Measurements from ENCODE around the gene AIMP1. TPM values are rescaled to one million over a fixed set of nuclear protein-coding genes. Genes with fewer than 3 reads are reported as not detected.
A peak's percentile ranks its signal among the peaks of the same experiment; 100 is the strongest.
"Not testable (repeated sequence)": the region's sequence is repeated elsewhere in the genome, so short reads cannot be mapped to it uniquely, and the experiment has no call there.

AIMP1 gene
- total RNA-seq, 1 donor from 2014 or later = 46.8 TPM

DNA sequence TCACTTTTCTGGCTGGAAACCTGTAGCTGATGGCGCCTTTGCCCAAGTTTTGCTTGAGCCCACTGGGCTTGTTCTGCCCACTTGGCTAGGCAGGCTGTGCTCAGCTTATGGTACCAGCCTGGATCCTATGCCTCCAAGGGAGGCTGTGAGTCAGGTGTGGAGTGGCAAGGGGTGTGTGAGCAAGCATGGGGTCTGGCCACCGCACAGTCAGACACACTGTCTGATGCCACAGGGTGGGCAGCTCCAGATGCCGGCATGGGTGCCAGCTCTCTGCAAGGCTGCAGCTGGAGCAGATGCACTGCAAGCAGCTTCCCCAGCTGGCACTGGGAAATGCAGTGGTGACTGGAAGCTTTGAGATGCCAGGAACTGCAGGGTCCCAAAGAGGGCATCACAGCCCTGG, 68.5 kb downstream of the AIMP1 start:
- H4K20me1 ChIP-seq (ENCODE audit: insufficient read depth, low read length) = no peaks in the 10 kb centered on the region
- H3K4me2 ChIP-seq (ENCODE audit: low read length) = no peak overlapping the region
- Mint-ChIP-seq H3K4me3 (ENCODE audit: unreplicated experiment) (no peak overlapping the region), H3K4me1 (ENCODE audit: low read depth, unreplicated experiment) (no peaks in the 10 kb centered on the region), H3K27ac (ENCODE audit: unreplicated experiment) (no peak overlapping the region), H3K9me3 (ENCODE audit: unreplicated experiment) (peaks cover 5% of the 10 kb centered on the region), H3K36me3 (ENCODE audit: low read depth, unreplicated experiment) (no peaks in the 10 kb centered on the region), H3K27me3 (ENCODE audit: low read depth, unreplicated experiment) (no peaks in the 10 kb centered on the region)
- no peaks in the 10 kb centered on the region for H3K27me3 ChIP-seq (ENCODE audit: insufficient read depth, low read length)
- TF ChIP-seq EZH2 (IDR thresholded peaks at IDR 0.05; ENCODE audit: insufficient read depth, low read length) = no peak
- TF ChIP-seq, protein P1, sequence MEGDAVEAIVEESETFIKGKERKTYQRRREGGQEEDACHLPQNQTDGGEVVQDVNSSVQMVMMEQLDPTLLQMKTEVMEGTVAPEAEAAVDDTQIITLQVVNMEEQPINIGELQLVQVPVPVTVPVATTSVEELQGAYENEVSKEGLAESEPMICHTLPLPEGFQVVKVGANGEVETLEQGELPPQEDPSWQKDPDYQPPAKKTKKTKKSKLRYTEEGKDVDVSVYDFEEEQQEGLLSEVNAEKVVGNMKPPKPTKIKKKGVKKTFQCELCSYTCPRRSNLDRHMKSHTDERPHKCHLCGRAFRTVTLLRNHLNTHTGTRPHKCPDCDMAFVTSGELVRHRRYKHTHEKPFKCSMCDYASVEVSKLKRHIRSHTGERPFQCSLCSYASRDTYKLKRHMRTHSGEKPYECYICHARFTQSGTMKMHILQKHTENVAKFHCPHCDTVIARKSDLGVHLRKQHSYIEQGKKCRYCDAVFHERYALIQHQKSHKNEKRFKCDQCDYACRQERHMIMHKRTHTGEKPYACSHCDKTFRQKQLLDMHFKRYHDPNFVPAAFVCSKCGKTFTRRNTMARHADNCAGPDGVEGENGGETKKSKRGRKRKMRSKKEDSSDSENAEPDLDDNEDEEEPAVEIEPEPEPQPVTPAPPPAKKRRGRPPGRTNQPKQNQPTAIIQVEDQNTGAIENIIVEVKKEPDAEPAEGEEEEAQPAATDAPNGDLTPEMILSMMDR (IDR thresholded peaks at IDR 0.05; ENCODE audit: insufficient read depth, low read depth, low read length) = no peak
- no peak for DNase-seq (ENCODE audit: low read depth)
- no peaks in the 10 kb centered on the region for H3K79me2 ChIP-seq (ENCODE audit: insufficient read depth, low read length)
- no peak overlapping the region for H2AFZ ChIP-seq (ENCODE audit: low read depth, low read length)
- H3K9me3 ChIP-seq (ENCODE audit: insufficient read depth, low read depth, low read length) = peaks cover 7% of the 10 kb centered on the region
- no peak overlapping the region for H3K27ac ChIP-seq (ENCODE audit: low read depth, low read length)
- no peaks in the 10 kb centered on the region for H3K4me1 ChIP-seq (ENCODE audit: insufficient read depth, low read length)
- H3K4me3 ChIP-seq (ENCODE audit: insufficient read depth, low read depth, low read length) = no peak overlapping the region
- H3K36me3 ChIP-seq (ENCODE audit: insufficient read depth, low read length) = no peaks in the 10 kb centered on the region
- H3K9ac ChIP-seq (ENCODE audit: low read length) = no peak overlapping the region
- FAIRE-seq = no peak

DNA sequence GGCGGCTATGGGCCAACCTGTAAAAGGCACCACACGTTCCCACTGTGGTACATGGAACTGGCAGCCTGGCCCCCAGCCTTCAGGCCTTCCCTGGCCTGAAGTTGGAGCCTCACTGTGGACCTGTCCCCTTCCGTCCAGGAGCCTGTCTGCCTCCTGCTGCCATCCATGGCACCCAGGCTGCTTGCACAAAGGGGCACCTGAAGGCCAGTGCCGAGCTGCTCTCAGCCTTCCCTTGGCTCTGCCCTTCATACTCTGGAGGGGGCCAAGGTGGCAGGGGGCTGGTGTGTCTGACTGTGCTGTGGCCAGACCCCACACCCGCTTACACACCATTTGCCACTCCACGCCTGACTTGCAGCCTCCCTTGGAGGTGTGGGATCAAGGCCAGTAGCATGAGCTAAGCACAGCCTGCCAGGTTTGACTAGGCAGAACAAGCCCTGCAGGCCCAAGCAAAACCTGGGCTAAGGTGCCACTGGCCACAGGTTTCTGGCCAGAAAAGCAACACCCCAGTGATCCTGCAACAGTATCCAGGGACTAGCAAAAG, 69.6 kb downstream of the AIMP1 start:
- H3K27ac Mint-ChIP-seq (ENCODE audit: unreplicated experiment) = no peak overlapping the region
- no peaks in the 10 kb centered on the region for H3K27me3 Mint-ChIP-seq (ENCODE audit: low read depth, unreplicated experiment)
- Histone ChIP-seq H3K79me2 (ENCODE audit: insufficient read depth, low read length) (no peaks in the 10 kb centered on the region), H3K27me3 (ENCODE audit: insufficient read depth, low read length) (no peaks in the 10 kb centered on the region), H4K20me1 (ENCODE audit: insufficient read depth, low read length) (no peaks in the 10 kb centered on the region), H3K4me2 (ENCODE audit: low read length) (no peak overlapping the region), H3K36me3 (ENCODE audit: insufficient read depth, low read length) (no peaks in the 10 kb centered on the region), H3K9ac (ENCODE audit: low read length) (no peak overlapping the region), H3K27ac (ENCODE audit: low read depth, low read length) (no peak overlapping the region), H3K9me3 (ENCODE audit: insufficient read depth, low read depth, low read length) (peaks cover 7% of the 10 kb centered on the region), H3K4me1 (ENCODE audit: insufficient read depth, low read length) (no peaks in the 10 kb centered on the region), H2AFZ (ENCODE audit: low read depth, low read length) (no peak overlapping the region), H3K4me3 (ENCODE audit: insufficient read depth, low read depth, low read length) (no peak overlapping the region)
- no peaks in the 10 kb centered on the region for H3K36me3 Mint-ChIP-seq (ENCODE audit: low read depth, unreplicated experiment)
- DNase-seq (ENCODE audit: low read depth) (no peak), FAIRE-seq (no peak)
- TF ChIP-seq, protein P1 (IDR thresholded peaks at IDR 0.05; ENCODE audit: insufficient read depth, low read depth, low read length) = no peak
- H3K9me3 Mint-ChIP-seq (ENCODE audit: unreplicated experiment) = peaks cover 5% of the 10 kb centered on the region
- no peak overlapping the region for H3K4me3 Mint-ChIP-seq (ENCODE audit: unreplicated experiment)
- no peaks in the 10 kb centered on the region for H3K4me1 Mint-ChIP-seq (ENCODE audit: low read depth, unreplicated experiment)

DNA sequence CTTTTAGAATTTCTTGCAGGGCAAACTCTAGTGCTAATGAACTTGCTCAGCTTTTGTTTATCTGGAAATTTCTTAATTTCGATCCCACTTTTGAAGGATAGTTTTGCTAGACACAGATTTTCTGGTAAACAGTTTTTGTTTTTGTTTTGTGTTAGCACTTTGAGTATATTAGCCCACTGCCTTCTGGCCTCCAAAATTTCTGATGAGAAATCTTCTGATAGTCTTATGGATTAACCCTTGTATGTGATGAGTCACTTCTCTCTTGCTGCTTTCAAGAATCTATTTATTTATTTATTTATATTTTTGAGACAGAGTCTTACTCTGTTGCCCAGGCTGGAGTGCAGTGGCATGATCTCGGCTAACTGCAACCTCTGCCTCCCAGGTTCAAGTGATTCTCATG, 79.2 kb downstream of the AIMP1 start:
- Mint-ChIP-seq H3K27me3 (ENCODE audit: low read depth, unreplicated experiment) (no peaks in the 10 kb centered on the region), H3K4me1 (ENCODE audit: low read depth, unreplicated experiment) (no peaks in the 10 kb centered on the region), H3K27ac (ENCODE audit: unreplicated experiment) (no peak overlapping the region), H3K36me3 (ENCODE audit: low read depth, unreplicated experiment) (no peaks in the 10 kb centered on the region), H3K9me3 (ENCODE audit: unreplicated experiment) (peaks cover 13% of the 10 kb centered on the region), H3K4me3 (ENCODE audit: unreplicated experiment) (no peak overlapping the region)
- Histone ChIP-seq H3K79me2 (ENCODE audit: insufficient read depth, low read length) (no peaks in the 10 kb centered on the region), H3K9ac (ENCODE audit: low read length) (no peak overlapping the region), H4K20me1 (ENCODE audit: insufficient read depth, low read length) (no peaks in the 10 kb centered on the region), H3K27ac (ENCODE audit: low read depth, low read length) (no peak overlapping the region), H3K27me3 (ENCODE audit: insufficient read depth, low read length) (no peaks in the 10 kb centered on the region), H3K4me3 (ENCODE audit: insufficient read depth, low read depth, low read length) (no peak overlapping the region), H3K36me3 (ENCODE audit: insufficient read depth, low read length) (no peaks in the 10 kb centered on the region), H3K4me1 (ENCODE audit: insufficient read depth, low read length) (no peaks in the 10 kb centered on the region), H3K4me2 (ENCODE audit: low read length) (no peak overlapping the region), H2AFZ (ENCODE audit: low read depth, low read length) (no peak overlapping the region), H3K9me3 (ENCODE audit: insufficient read depth, low read depth, low read length) (no peaks in the 10 kb centered on the region)
- DNase-seq (ENCODE audit: low read depth) = no peak
- FAIRE-seq = no peak
- no peak for TF ChIP-seq EZH2 (IDR thresholded peaks at IDR 0.05; ENCODE audit: insufficient read depth, low read length)
- TF ChIP-seq, protein P1 (IDR thresholded peaks at IDR 0.05; ENCODE audit: insufficient read depth, low read depth, low read length) = no peak

DNA sequence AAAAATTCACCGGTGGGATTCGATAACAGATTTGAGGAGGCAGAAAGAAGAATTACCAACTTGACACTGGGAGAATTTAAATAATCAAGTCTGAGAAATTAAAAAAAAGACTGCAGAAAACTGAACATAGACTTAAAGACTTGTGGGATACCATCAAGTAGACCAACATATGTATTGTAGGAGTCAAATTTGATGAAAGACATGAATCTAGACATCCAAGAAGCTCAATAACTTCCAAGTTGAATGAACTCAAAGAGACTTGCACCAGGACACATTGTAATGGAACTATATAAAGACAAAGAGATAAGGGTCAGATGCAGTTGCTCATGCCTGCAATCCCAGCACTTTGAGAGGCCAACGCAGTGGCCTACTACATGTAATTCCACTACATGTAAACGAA, 82.5 kb downstream of the AIMP1 start:
- H3K4me1 Mint-ChIP-seq (ENCODE audit: low read depth, unreplicated experiment); H3K4me1 ChIP-seq (ENCODE audit: insufficient read depth, low read length); H2AFZ ChIP-seq (ENCODE audit: low read depth, low read length); H3K27ac ChIP-seq (ENCODE audit: low read depth, low read length); H3K4me3 Mint-ChIP-seq (ENCODE audit: unreplicated experiment); H3K4me3 ChIP-seq (ENCODE audit: insufficient read depth, low read depth, low read length); H4K20me1 ChIP-seq (ENCODE audit: insufficient read depth, low read length); H3K27me3 ChIP-seq (ENCODE audit: insufficient read depth, low read length); H3K36me3 ChIP-seq (ENCODE audit: insufficient read depth, low read length); H3K36me3 Mint-ChIP-seq (ENCODE audit: low read depth, unreplicated experiment); H3K9me3 Mint-ChIP-seq (ENCODE audit: unreplicated experiment); H3K79me2 ChIP-seq (ENCODE audit: insufficient read depth, low read length); H3K27ac Mint-ChIP-seq (ENCODE audit: unreplicated experiment); H3K9ac ChIP-seq (ENCODE audit: low read length); DNase-seq (ENCODE audit: low read depth); H3K4me2 ChIP-seq (ENCODE audit: low read length); H3K27me3 Mint-ChIP-seq (ENCODE audit: low read depth, unreplicated experiment); H3K9me3 ChIP-seq (ENCODE audit: insufficient read depth, low read depth, low read length): not testable (repeated sequence)
- peak; percentile 20 for FAIRE-seq

Measured in astrocyte (in vitro differentiated cells and primary cell).